Eye (tissue), 1 donor: ENCODE data around the gene MAJIN.

ENCODE experiments used
- DNase-seq: peaks from one replicate; pipeline ENCODE4 v3.0.0-alpha.2; 2015

The MAJIN gene

GRCh38 chr11:64891215-64891848 is 80.6 kb downstream of the MAJIN start:
- DNase-seq: no peak

- DNase-seq: no peak
Observed at GRCh38 chr11:64890522-64890939, 81.4 kb downstream of the MAJIN start.

- no peak for DNase-seq
Observed at GRCh38 chr11:64888729-64889511, 83.0 kb downstream of the MAJIN start.

- no peak for DNase-seq
Observed at GRCh38 chr11:64888406-64888728, 83.5 kb downstream of the MAJIN start.
